COR-L47 (cell line): ENCODE measurements around the gene EMILIN2.
"Not testable (repeated sequence)": the region's sequence is repeated elsewhere in the genome, so short reads cannot be mapped to it uniquely, and the experiment has no call there.

Experiments used
- DNase-seq: peaks from one replicate; lab custom pipeline; 2025; lab: John Stamatoyannopoulos, UW

Gene EMILIN2

DNA sequence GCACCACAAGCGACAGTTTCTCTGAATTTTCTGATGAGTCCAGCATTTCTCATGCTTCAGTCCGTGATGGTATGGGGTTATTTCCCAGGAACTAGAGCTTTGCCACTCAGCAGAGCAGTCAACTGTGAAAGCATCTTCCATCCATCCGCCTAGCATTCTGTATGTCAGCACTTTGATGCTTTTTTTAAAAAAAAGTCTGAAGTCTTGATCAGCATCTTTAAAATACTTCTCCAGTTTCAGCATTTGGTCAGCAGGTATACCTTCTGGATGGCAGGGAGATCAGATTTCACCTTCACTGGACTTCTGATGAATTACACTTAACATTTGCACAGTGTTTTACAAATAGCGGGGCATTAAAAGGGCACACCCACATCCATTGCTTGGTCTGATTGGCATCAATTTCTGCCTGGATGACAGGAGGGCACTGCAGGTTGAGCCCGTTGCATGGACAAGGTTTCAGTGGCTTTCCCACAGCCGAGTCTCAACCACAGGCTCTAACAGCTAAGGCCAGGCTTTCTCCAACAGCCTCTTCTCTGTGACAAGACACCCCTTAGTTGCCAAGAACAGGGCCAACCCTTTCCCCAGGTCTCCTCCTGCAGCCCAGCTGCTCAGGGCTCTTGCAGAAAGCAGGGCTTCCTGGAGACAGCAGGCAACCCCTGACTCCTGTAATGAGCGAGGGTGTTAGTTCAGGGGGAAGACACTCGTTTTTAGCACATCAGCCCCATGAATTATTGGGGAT lies 54.0 kb downstream of the EMILIN2 start:
- DNase-seq, result no peak

DNA sequence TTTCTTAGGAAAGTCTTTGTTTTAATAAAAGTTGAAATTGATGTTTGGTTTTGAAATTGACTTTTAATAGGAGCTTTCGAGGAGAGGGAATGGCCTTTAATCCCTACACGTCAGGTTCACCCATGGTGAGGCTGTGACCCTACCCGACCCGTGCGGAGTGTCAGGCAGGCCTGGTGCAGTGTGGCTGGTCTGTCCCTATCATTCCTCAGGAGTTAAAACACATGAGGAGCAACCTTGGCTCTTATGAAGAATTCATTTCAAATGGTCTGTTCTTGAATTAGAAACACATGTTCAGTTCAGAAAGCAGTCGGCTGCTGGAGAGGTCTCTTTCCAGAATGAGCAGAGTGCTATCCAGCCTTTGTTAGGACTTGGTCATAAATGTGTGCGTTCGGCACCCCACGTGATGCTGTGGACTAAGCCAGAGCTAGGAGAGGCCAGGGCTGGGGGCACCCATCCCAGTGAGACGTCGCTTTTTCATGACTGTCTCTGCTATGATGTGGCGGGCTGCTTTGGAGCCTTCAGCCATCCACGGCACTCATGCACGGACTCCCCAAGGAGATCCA lies 54.7 kb downstream of the EMILIN2 start:
- no peak for DNase-seq

DNA sequence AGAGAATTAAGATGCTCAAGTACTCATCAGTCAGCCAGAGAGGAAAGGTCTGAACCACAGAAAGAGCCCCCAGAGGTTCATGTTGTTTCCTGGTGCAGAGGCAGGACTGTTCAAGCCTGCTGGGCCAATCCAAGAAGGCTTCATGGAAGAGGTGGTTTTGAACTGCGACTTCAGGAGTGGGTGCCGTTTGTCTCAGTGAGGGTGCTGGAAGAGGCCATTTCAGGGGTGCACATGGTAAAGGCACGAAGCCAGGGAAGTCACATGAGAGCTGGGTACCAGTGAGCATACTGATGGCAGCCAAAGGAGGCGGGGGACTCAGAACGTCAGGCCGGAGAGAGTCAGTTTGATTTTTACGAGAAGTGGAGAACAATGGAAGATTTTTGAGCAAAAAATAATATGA lies 55.5 kb downstream of the EMILIN2 start:
- DNase-seq, result no peak

DNA sequence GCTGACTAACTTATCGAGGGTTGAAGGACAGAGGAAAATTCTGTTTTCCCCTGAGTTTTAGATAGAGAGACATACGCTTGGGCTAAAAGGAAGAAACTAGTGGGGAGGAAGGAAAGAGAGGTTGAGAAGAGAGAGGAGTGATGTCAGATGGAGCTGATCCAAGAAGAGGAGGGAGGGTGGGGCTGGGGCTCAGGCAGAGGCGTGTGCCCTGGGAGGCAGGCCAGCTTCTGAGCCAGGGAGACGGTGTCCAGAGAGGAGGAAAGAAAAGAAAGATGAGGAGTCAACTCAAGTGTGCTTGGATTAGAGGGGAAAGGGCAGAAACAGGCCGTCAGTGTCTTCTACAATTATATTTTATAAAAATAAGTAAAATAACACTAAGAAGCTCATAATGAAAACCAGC lies 56.2 kb downstream of the EMILIN2 start:
- DNase-seq, result no peak

DNA sequence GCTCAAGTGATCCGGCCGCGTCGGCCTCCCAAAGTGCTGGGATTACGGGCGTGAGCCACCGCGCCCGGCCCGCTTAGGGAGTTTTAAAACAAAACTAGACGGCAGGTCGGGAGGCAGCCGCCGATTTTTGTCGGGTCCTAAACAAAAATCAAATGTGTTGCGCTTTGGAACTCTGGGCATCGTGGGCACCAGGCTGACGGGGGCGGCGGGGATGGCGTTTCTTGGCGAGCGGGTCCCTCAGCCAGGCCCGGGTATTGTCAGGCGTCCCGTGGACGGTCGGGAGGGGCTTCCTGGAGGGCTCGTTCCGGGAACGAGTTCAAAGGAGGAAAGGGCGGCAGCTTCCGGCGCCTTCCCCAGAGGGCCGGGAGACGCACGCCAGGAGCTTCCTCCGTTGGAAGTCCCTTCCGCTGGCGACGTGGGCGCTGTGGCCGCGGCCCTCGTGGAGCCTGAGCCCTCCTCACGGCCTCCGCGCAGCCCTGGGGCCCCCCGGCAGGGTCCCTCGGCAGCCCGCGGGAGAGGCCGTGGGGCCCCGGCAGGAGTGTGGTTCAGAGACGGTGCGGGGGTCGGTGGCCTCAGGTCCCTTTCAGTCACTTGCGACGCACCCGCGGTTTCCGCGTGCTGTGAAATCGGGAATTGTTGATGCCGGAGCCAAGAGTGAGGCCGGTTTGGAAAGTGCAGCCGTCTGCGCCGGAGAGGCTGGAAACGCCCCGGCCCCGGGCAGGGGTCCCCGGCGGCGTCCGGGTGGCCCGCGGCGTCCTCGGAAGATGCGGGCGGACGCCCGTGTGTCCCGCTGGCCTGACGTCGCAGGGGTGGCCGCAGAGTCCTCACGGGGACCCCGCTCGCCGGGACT lies 59.3 kb downstream of the EMILIN2 start:
- peak; percentile 80 for DNase-seq

DNA sequence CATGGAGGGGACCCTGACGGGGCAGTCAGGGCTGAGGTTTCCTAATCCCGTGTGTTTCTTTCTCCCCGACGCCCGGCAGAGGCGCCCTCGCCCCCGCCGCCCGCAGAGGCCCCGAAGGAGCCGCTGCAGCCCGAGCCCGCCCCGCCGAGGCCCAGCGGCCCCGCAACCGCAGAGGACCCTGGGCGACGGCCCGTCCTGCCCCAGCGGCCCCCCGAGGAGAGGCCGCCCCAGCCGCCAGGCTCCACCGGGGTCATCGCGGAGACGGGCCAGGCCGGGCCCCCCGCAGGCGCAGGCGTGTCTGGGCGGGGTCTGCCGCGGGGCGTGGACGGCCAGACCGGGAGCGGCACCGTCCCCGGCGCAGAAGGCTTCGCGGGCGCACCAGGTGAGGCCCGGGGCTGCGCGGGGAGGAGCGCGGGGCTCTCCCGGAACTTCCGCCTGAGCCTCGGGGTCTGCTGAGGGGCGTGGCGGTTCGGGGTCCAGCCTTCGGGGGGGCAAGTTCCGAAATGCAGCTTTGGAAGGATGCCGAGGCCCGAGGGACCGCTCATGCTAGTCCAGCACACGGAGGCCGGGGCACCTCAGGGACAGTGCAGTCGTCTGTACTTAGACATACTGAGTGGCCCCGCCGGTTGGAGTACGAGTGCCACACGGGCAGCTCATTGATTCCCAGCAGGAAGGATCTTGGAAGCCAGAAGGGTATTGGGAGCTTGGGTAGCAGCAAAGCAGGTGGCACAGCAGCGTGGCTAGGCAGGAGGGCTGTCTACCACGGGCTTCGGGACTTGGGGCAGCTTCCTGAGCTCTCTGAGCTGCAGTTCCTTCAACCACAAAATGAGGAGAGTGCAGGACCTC lies 60.1 kb downstream of the EMILIN2 start:
- peak; percentile 56 for DNase-seq

DNA sequence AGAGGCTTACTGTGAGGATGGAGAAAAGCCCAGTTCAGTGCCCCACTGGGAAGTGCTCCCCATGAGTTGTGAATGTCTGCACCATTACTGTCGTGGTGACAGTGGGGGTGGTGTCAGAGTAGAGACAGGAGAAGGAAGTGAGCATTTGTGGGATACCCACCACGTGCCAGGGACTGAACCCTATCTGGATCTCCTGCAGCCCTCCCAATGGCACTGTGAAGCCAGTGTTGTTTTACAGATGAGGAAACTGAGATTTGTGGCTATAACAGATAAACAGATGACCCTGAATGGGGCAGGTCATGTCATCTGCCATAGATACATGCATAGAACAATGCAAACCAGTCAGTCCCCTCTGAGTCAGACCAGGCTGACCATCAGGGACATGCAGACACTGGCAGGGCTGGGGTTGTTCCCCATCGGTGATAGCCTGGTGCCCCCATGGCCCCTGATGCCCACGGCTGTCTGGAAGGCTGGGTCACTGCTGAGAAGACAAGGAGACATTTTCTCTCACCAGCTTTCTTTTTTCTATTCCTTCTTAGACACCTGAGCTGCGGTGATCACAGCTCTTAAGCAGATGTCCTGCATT lies 60.8 kb downstream of the EMILIN2 start:
- no peak for DNase-seq

DNA sequence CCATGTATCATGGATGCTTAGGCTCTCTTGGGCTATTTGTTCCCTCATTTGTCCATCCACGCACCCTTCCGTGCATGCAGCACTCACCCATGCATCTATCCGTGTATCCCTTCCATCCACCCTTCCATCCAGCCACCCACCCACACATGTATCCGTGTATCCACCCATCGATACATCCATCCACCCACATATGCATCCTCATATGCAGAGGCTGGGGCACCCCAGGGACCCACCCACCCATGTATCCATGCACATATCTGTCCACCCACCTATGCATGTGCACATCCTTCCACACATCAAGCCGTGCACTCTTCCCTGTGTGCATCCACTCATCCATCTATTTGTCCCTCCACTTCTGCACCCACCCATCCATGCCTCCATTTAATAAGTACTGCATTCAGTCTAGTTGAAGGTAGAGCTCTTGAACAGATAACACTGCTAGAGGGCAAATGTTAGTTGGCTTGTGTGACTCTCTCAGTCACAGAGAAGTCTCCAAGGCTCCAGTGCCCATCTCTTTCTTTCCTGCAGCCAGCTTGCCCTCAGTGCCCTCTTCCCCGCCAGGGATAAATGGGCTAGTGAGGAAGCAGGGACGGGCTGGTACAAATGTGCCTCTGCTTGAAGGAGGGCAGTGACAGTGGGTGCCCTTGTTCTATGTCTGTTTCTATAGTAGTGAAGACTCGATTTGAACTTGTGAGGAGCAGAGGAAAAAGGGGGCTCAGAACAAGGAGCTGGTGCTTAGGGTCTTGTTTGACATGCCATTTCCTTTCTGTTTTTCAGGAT lies 61.5 kb downstream of the EMILIN2 start:
- DNase-seq, result no peak

DNA sequence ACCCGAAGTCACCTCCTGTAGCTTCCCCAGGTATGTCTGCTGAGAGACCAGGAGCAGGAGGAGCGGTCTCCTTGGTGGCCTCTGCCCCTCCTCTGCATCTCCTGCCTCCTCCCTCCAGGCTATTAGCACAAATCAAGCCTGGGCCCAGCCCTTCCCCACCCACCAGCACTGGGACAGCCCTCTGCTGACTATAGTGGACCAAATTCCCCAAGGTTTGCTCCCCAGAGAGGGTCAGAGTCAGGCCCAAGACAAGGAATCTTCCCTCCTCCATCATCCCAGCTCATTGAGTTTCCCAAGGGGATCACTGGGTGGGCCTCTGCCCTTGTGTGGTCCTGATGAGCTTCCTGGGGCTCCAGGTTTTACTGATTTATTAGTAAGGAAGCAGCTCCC lies 62.1 kb downstream of the EMILIN2 start:
- DNase-seq, result no peak

DNA sequence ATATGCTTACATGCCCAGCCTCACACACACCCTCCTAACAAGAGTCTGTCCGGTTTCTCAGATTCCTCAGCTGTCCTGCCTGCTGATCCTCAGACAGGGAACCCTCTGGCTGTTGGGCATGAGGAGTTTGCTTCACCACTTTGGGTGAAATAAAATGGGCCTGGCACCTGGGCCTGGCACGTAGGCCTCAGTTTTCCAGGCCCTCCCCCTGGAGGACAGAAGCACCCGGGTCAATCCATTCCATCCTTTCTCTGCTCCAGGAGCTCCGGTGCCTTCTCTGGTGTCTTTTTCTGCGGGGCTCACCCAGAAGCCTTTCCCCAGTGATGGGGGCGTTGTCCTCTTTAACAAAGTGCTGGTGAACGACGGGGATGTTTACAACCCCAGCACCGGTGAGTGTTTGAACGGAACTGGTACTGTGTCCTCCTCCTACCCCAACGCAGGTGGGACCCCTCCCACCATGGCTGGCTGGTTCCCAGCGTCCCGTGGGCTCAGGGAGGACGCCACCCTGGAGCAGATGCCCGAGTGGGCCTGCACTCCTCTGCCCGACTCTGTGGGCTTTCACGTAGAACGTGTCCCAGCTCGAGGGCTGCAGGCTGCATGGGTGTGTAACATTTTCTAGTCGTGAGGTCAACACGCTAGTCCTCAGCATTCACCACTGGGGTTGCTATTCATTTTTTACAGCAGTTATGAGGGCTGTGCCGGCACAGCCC lies 62.8 kb downstream of the EMILIN2 start:
- no peak for DNase-seq

DNA sequence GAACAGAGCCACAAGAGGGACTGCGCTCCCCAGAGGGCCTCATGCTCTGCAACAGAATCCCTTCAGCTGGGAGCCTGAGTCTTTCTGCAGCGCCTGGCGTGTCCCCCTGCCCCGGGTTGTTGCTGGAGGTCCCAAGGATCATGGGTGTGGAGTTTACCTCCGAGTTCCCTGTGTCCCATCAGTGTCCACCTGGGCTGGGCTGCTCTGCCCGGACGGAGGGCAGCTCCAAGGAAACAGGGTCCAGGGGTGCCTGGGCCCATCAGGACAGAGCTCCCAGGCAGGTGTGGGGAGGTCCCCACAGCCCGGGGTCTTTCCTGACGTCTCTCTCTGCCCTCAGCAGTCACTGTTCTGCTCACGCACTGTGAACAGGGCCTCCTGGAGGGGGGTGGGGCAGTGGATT lies 63.5 kb downstream of the EMILIN2 start:
- no peak for DNase-seq

DNA sequence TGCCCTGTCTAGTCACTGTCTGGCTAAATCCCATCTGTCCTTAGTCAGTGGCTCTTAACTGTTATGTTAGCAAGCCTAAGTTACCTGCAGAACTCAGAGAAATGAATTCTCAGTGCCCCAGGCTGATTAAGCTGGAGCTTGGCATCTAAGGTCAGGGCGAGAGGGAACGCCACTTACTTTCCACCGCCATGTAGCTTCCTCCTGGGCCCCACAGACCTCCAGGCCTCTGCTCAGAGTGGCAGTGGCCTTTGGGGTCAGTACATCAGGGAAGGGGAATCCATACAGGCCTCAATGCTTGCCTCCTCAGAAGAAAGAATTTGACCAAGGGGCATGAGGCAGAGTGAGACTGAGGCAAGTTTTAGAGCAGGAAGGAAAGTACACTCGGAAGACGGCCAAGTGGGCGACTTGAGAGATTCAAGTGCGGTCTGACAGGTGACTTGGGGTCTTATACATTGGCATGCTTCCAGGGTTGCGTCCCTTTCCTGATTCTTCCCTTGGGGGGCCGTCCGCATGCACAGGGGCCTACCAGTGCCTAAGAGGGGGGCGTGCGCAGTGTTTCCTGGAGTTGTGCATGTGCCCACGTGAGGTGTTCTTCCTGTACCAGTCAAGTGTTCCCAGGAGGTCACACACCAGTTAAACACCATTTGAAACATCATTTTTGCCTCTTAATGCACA lies 64.1 kb downstream of the EMILIN2 start:
- no peak for DNase-seq

DNA sequence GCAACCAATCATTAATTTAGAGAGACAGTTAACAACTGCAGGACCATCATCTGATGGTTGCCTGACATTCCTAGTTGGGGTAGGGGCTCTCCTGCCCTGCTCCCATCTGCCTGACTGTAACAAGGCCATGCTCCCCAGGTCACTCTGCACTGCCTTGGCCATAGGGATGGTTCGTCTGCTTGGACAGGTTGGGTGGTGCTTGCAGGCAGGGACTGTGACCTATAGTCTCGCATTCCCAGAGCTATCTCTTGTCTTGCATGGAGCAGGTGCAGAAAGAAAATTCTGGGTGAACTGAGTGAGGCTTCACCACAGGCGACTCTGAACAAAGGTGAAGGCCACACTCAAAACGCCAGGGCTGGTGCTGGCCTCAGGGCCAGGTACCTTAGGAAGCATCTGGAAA lies 64.7 kb downstream of the EMILIN2 start:
- DNase-seq, result no peak

DNA sequence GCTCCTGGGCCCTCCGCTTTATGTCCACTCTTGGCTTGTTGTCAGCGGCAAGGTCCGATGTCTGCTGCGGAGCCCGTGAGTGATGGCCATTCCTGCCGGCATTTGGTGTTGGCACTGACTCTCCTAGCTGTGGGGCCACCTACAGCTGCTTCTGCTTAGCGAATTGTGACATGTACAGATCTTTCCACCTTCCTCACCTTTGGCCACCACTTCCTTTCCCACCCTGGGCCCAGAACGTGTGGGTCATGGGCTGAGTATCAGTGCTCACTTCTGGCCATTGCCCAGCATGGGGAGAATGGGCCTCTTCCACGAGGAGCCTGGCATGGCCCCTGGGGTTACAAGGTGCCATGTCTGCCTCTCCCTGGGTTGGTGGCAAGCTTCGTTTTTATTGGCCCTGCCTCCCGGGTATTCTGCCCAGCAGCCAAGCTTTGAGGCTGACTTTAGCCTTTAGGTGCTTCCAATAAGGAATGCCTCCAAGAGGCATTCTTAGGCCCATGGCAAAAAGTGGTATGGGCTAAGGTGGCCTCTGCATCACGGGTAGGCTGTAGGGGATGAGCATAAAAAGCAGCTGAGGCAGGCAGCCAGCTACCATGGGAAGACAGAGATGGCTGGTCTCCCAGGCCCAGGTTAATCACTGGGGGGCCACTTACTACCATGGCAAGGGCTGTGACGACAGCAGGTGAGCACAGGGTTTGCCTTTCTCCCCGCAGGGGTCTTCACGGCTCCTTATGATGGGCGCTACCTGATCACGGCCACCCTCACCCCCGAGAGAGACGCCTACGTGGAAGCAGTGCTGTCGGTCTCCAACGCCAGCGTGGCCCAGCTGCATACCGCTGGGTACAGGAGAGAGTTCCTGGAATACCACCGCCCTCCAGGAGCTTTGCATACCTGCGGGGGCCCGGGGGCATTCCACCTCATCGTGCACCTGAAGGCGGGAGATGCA lies 65.8 kb downstream of the EMILIN2 start:
- no peak for DNase-seq

DNA sequence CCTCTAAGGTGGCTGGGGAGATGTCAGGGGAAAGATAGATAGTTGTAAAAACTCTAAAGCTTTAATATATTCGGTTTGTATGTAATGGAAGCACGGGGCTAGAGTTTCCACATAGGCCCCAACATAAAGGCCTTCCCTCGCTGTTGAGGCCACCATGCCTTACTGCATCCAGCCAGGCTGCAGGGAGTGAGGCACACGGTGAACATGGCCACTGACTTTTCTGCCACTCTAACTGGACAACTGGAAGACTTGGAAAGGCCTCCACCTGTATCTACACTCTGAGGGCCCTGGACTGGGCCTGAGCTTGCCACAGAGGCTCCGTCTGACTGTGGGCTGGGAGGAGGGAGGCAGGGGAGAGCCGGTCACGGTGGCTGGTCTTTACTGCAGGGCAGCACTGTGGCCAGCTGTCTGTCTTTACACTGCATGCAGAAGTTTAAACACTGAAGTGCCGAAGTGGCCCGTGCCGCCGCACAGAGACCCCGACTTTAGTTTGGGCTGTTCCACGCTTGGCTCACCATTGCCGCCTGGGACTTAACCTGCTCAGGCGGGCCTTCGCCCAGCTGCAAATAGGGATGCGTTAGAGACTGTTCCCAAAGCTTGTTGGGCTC lies 66.7 kb downstream of the EMILIN2 start:
- DNase-seq, result no peak

DNA sequence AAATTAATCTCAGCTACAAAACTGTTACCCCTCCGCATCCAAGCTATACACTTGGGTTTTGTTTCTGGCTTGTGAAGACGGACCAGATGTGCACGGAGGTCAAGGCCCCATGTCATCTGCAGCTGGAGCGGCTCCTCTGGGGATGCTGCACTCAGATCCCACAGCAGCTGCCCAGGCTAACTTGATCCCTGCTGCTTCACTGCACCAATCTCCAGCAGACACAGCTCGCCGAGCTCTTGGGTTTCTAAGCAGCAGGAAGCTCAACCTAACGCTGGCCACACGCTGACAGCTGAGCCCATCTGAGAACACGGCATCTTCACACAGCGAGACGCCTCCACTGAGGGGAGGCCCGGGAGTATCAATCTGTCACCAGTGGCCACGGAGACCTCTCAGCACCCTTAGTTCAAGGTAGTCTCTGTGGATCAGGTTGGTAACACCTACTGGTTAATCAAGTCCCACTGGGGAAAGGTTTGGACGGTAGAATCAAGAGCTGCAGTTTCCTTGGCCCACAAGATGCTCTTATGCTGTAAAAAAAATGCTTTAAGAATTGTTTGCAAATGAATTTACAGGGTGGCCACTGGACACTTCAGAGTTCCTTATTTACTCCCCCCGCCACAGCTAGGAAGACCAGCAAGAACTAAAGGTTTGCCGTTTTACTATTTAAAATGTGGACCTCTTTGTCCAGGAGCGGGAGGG lies 67.5 kb downstream of the EMILIN2 start:
- DNase-seq, result no peak

DNA sequence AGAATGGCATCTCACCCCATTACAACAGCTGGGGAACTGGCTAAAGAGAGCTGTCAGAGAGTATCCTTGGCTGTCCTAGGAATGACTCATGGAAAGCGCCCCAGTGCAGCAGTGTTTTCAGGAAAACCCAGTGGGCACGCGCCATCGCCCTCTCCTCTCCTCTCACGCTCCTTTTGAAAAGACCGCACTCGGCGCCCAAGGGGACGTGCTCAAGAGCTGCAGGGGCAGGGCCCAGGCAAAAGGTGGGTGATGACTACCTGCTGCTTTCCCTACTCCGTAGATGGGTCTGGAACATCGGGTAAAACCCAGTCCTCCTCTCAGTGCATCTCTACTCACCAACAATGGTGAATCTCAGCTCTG lies 68.1 kb downstream of the EMILIN2 start:
- no peak for DNase-seq

DNA sequence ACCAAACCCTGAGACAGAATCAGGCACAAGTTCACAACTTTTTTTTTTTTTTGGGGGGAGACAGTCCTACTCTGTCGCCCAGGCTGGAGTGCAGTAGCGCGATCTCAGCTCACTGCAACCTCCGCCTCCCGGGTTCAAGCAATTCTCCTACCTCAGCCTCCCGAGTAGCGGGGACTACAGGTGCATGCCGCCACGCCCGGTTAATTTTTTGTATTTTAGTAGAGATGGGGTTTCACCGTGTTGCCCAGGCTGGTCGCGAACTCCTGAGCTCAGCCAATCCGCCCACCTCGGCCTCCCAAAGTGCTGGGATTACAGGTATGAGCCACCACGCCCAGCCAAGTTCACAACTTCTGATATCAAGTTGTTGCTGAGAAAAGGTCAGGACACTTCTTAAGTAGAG lies 68.7 kb downstream of the EMILIN2 start:
- DNase-seq, result not testable (repeated sequence)
